K562 (cell line): ENCODE measurements around the gene PLPP1. TPM values are rescaled to one million over a fixed set of nuclear protein-coding genes. Genes with fewer than 3 reads are reported as not detected.

Experiments used
- ASH1L ChIP-seq: fragments of 450-650 bp; IDR thresholded peaks from 2 replicates; pipeline ENCODE4 v1.6.1; 2018; ENCODE audit warnings: borderline replicate concordance, mild to moderate bottlenecking, low read depth; ENCODE audit not compliant: partially characterized antibody
- ATF1 ChIP-seq, 2 experiments: fragments of 450-650 bp in 1 of 2; IDR thresholded peaks; 2 replicates each; pipeline ENCODE4 v1.6.1; 2016; ENCODE audit warnings: missing compliant biosample characterization in 1 of 2, missing genetic modification characterization in 1 of 2
- BMI1 ChIP-seq: fragments of 150-350 bp; IDR thresholded peaks from 2 replicates; pipeline ENCODE4 v1.6.1; 2014; ENCODE audit warnings: low read length
- CEBPB ChIP-seq: fragments of 450-650 bp; IDR thresholded peaks from 2 replicates; pipeline ENCODE4 v1.6.1; 2016; ENCODE audit warnings: missing genetic modification characterization, missing compliant biosample characterization
- DNMT1 ChIP-seq: fragments of 450-650 bp; IDR thresholded peaks from 2 replicates; pipeline ENCODE4 v1.6.1; 2016; ENCODE audit warnings: antibody characterized with exemption, mild to moderate bottlenecking
- E2F4 ChIP-seq: sonication (generic); formaldehyde crosslinking; IDR thresholded peaks from 2 replicates; pipeline ENCODE4 v1.8.0; 2022; ENCODE audit warnings: mild to moderate bottlenecking, low read depth, missing genetic modification reagents
- EP400 ChIP-seq: fragments of 450-650 bp; IDR thresholded peaks from 2 replicates; pipeline ENCODE4 v1.6.1; 2017; ENCODE audit warnings: antibody characterized with exemption, mild to moderate bottlenecking, moderate library complexity
- NCOA6 ChIP-seq: fragments of 450-650 bp; IDR thresholded peaks from 2 replicates; pipeline ENCODE4 v1.6.1; 2017; ENCODE audit warnings: mild to moderate bottlenecking
- NFYB ChIP-seq: IDR thresholded peaks from 2 replicates; pipeline ENCODE4 v1.6.1; 2011; ENCODE audit warnings: mild to moderate bottlenecking, moderate library complexity; ENCODE audit not compliant: insufficient read length; ENCODE audit errors: extremely low read depth
- POLR3G ChIP-seq: IDR thresholded peaks from 2 replicates; pipeline ENCODE4 v1.6.1; 2011; ENCODE audit not compliant: insufficient read length, insufficient replicate concordance; ENCODE audit errors: extremely low read depth
- RBM22 ChIP-seq: fragments of 200-400 bp; formaldehyde crosslinking; IDR thresholded peaks from 2 replicates; pipeline ENCODE4 v1.6.1; 2018; ENCODE audit warnings: low read length, low read depth; ENCODE audit not compliant: poor library complexity, severe bottlenecking
- RBM25 ChIP-seq: fragments of 200-400 bp; formaldehyde crosslinking; IDR thresholded peaks from 2 replicates; pipeline ENCODE4 v1.6.1; 2018; ENCODE audit warnings: low read length, low read depth, moderate library complexity; ENCODE audit not compliant: severe bottlenecking
- SNIP1 ChIP-seq: fragments of 450-650 bp; IDR thresholded peaks from 2 replicates; pipeline ENCODE4 v1.7.1; 2017; ENCODE audit warnings: low read depth, mild to moderate bottlenecking
- TFAM ChIP-seq: fragments of 250-450 bp; sonication (Bioruptor Pico); conservative IDR thresholded peaks from 2 replicates; pipeline ENCODE4 v1.5.0; 2021; ENCODE audit warnings: mild to moderate bottlenecking, moderate library complexity
- TGIF2 ChIP-seq: sonication (generic); formaldehyde crosslinking; IDR thresholded peaks from 2 replicates; pipeline ENCODE4 v1.8.1; 2022; ENCODE audit warnings: mild to moderate bottlenecking, missing genetic modification reagents, moderate library complexity
- ZNF311 ChIP-seq: fragments of 250-450 bp; sonication (Bioruptor Pico); IDR thresholded peaks from 2 replicates; pipeline ENCODE4 v1.4.0; 2020; ENCODE audit warnings: mild to moderate bottlenecking, moderate library complexity
- ZNF384 ChIP-seq: IDR thresholded peaks from 2 replicates; pipeline ENCODE4 v1.6.1; 2012; ENCODE audit warnings: low read depth, low read length, improper control_type of control experiment
- ZNF512 ChIP-seq: IDR thresholded peaks from 2 replicates; pipeline ENCODE4 v1.6.1; 2016; ENCODE audit warnings: missing genetic modification characterization, missing compliant biosample characterization
- ZNF561 ChIP-seq: fragments of 450-650 bp; formaldehyde crosslinking; conservative IDR thresholded peaks from 2 replicates; pipeline ENCODE4 v1.4.0; 2020; ENCODE audit warnings: mild to moderate bottlenecking, moderate library complexity
- polyA plus RNA-seq, 8 experiments: library from polyadenylated mRNA; depleted of rRNA in 4 of 8; stranded (reverse) in 5 of 8; unstranded in 3 of 8; fragments of >200 nt; fragmentation: Nextera tagmentation in 2 of 8; fragmentation: Illumina TruSeq in 1 of 8; extraction: Ambion mirVana in 2 of 8; extraction: Trizol in 1 of 8; gene quantifications; 2 replicates each; pipeline versions ENCODE4 v1.2.1 to v1.2.3, GENCODE V29; 2011 to 2014; ENCODE audit warnings: inconsistent platforms in 1 of 8, missing spikeins in 1 of 8
- total RNA-seq, 7 experiments: library from RNA; depleted of rRNA in 6 of 7; stranded (reverse); fragments of >200 nt in 6 of 7; fragmentation: Illumina TruSeq in 2 of 7; extraction: Trizol in 2 of 7; gene quantifications; 2 replicates each; pipeline versions ENCODE4 v1.2.1 to v1.2.3, GENCODE V29; 2011 to 2021; ENCODE audit warnings: low replicate concordance in 1 of 7
- TF ChIP-seq, protein P1 (sequence below), 2 experiments: fragments of 250-450 bp in 1 of 2; fragments of 450-650 bp in 1 of 2; sonication (Bioruptor Pico) in 1 of 2; IDR thresholded peaks; 2 replicates each; pipeline versions ENCODE4 v1.6.1 to v1.8.0; 2016 to 2021; ENCODE audit warnings: mild to moderate bottlenecking in 2 of 2, moderate library complexity in 2 of 2, missing compliant biosample characterization in 1 of 2, missing genetic modification characterization in 1 of 2
- TF ChIP-seq, protein P2 (sequence below): fragments of 250-450 bp; sonication (Bioruptor Pico); IDR thresholded peaks from 2 replicates; pipeline ENCODE4 v1.5.0; 2021; ENCODE audit warnings: mild to moderate bottlenecking, borderline replicate concordance

The PLPP1 gene
- total and polyA plus RNA-seq, 9 of the 15 experiments (the other 6 are each of a cell fraction or from before 2014, with no cell fraction given) = 0.04 to 0.24 (median 0.04) TPM; not detected in 6

- TF ChIP-seq E2F4 (CRISPR knock-in tag) (0 out of 2 replicates have a peak, but pooled peaks have one; percentile 9), TGIF2 (CRISPR knock-in tag) (no peak), DNMT1 (no peak), POLR3G (no peak), ZNF384 (no peak), ZNF311 (no peak), ASH1L (no peak), SNIP1 (no peak), NFYB (peak; percentile 62), NCOA6 (0 out of 2 replicates have a peak, but pooled peaks have one; percentile 36), BMI1 (no peak), ZNF561 (CRISPR knock-in tag) (no peak), RBM22 (no peak), ATF1 (CRISPR knock-in tag; IDR thresholded peaks at IDR 0.05) (no peak), ATF1 (tag; IDR thresholded peaks at IDR 0.05) (0 out of 2 replicates have a peak, but pooled peaks have one; percentile 11), CEBPB (tag) (no peak), RBM25 (peak; percentile 65), ZNF512 (tag) (no peak), EP400 (no peak), TFAM (CRISPR knock-in tag) (no peak)
- TF ChIP-seq, protein P1, sequence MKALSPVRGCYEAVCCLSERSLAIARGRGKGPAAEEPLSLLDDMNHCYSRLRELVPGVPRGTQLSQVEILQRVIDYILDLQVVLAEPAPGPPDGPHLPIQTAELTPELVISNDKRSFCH (CRISPR knock-in tag; IDR thresholded peaks at IDR 0.05) = no peak
- TF ChIP-seq, protein P1 (tag; IDR thresholded peaks at IDR 0.05) = no peak
- TF ChIP-seq, protein P2, sequence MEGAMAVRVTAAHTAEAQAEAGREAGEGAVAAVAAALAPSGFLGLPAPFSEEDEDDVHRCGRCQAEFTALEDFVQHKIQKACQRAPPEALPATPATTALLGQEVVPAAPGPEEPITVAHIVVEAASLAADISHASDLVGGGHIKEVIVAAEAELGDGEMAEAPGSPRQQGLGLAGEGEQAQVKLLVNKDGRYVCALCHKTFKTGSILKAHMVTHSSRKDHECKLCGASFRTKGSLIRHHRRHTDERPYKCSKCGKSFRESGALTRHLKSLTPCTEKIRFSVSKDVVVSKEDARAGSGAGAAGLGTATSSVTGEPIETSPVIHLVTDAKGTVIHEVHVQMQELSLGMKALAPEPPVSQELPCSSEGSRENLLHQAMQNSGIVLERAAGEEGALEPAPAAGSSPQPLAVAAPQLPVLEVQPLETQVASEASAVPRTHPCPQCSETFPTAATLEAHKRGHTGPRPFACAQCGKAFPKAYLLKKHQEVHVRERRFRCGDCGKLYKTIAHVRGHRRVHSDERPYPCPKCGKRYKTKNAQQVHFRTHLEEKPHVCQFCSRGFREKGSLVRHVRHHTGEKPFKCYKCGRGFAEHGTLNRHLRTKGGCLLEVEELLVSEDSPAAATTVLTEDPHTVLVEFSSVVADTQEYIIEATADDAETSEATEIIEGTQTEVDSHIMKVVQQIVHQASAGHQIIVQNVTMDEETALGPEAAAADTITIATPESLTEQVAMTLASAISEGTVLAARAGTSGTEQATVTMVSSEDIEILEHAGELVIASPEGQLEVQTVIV (CRISPR knock-in tag) = no peak
Measured at GRCh38 chr5:55534436-55535198, at the start of gene PLPP1 (continued).
